ENCODE measurements around the gene ROBO1. TPM values are rescaled to one million over a fixed set of nuclear protein-coding genes. Genes with fewer than 3 reads are reported as not detected.

ROBO1 gene
- total and polyA plus RNA-seq, 2 of the 13 experiments (the other 11 are each of a cell fraction or from before 2014, with no cell fraction given) = 52.2 to 71.0 TPM

DNA sequence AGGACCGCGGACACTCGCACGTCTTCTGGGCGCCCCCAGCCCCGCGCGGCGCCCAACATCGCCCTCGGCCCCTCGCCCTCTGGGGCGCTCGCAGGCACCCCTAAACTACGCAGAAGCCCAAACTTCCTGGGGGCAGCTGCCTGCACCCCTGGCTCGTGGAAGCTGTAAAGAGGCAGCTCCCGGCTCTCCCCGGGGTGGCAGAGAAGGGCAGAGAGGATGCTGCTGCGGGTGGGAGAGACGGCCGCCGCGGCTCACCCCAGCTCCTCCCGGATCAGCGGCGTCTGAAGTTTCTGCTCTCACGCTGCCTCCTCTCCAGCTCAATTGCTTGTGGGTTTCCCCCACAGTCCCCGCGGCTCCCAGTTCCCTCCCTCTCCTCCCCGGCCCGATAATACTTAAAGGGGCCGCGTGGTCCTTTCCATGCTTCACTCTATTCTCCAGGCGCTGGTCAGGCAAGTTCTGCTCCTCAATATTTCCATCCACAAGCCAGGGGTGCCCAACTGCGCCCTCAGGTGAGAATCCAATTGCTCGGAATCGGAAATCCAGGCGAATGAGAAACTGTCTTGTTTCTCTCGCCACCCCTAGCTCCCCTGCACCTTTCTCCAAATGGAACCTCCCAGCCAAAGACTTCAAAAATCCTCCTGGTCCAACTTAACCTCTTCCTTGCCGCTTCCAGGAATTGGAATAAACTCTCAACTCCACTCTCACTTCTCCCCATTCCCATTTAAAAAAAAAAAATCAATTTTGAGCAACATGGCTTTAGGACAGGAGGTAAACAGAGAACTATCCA, 748.5 kb downstream of the ROBO1 start (continued):
- TF ChIP-seq MAFK (conservative IDR thresholded peaks at IDR 0.05 in 1 of 2, IDR thresholded peaks at IDR 0.05 in 1 of 2; ENCODE audit: low read length in 2 of 2) (no peak), ZNF253 (CRISPR knock-in tag; IDR thresholded peaks at IDR 0.05; ENCODE audit: borderline replicate concordance) (no peak), HMG20B (CRISPR knock-in tag; conservative IDR thresholded peaks at IDR 0.05) (no peak), MTF1 (CRISPR knock-in tag; IDR thresholded peaks at IDR 0.05) (no peak), BHLHE40 (IDR thresholded peaks at IDR 0.05; ENCODE audit: low read length) (peak; percentile 90), ZNF230 (CRISPR knock-in tag; IDR thresholded peaks at IDR 0.05) (0 out of 2 replicates have a peak, but pooled peaks have one; percentile 68), GLI4 (CRISPR knock-in tag; IDR thresholded peaks at IDR 0.05; ENCODE audit: borderline replicate concordance) (no peak), ERF (CRISPR knock-in tag; IDR thresholded peaks at IDR 0.05) (peak; percentile 53; the same call in 1 of the 2 replicates), MXD4 (CRISPR knock-in tag; IDR thresholded peaks at IDR 0.05) (no peak), SOX6 (IDR thresholded peaks at IDR 0.05) (no peak), SOX6 (CRISPR knock-in tag; IDR thresholded peaks at IDR 0.05) (peak; percentile 40; the same call in 1 of the 2 replicates), ZNF550 (CRISPR knock-in tag; IDR thresholded peaks at IDR 0.05; ENCODE audit: borderline replicate concordance) (no peak), ZNF816 (CRISPR knock-in tag; IDR thresholded peaks at IDR 0.05; ENCODE audit: borderline replicate concordance) (no peak), YEATS4 (CRISPR knock-in tag; IDR thresholded peaks at IDR 0.05; ENCODE audit: borderline replicate concordance) (peak; percentile 66; the same call in 1 of the 2 replicates), REL (CRISPR knock-in tag; conservative IDR thresholded peaks at IDR 0.05) (peak; percentile 26; the same call in 1 of the 2 replicates), EHMT2 (IDR thresholded peaks at IDR 0.05; ENCODE audit: borderline replicate concordance, low read depth, low read length) (no peak; the same call in 1 of the 2 replicates), CEBPB (IDR thresholded peaks at IDR 0.05; ENCODE audit: borderline replicate concordance, low read depth, low read length) (no peak), ZNF891 (CRISPR knock-in tag; IDR thresholded peaks at IDR 0.05) (0 out of 2 replicates have a peak, but pooled peaks have one; percentile 31), ZNF652 (CRISPR knock-in tag; IDR thresholded peaks at IDR 0.05; ENCODE audit: borderline replicate concordance, low read depth) (peak; percentile 99), POLR2G (IDR thresholded peaks at IDR 0.05; ENCODE audit: low read depth, low read length) (peak; percentile 79), ARNT (IDR thresholded peaks at IDR 0.05) (no peak), ZNF619 (CRISPR knock-in tag; IDR thresholded peaks at IDR 0.05) (no peak), RXRB (CRISPR knock-in tag; IDR thresholded peaks at IDR 0.05; ENCODE audit: borderline replicate concordance) (no peak), ZNF776 (CRISPR knock-in tag; IDR thresholded peaks at IDR 0.05) (0 out of 2 replicates have a peak, but pooled peaks have one; percentile 27), ESRRA (CRISPR knock-in tag; IDR thresholded peaks at IDR 0.05; ENCODE audit: low read depth) (no peak; the same call in 1 of the 2 replicates)
- TF ChIP-seq, protein P1, sequence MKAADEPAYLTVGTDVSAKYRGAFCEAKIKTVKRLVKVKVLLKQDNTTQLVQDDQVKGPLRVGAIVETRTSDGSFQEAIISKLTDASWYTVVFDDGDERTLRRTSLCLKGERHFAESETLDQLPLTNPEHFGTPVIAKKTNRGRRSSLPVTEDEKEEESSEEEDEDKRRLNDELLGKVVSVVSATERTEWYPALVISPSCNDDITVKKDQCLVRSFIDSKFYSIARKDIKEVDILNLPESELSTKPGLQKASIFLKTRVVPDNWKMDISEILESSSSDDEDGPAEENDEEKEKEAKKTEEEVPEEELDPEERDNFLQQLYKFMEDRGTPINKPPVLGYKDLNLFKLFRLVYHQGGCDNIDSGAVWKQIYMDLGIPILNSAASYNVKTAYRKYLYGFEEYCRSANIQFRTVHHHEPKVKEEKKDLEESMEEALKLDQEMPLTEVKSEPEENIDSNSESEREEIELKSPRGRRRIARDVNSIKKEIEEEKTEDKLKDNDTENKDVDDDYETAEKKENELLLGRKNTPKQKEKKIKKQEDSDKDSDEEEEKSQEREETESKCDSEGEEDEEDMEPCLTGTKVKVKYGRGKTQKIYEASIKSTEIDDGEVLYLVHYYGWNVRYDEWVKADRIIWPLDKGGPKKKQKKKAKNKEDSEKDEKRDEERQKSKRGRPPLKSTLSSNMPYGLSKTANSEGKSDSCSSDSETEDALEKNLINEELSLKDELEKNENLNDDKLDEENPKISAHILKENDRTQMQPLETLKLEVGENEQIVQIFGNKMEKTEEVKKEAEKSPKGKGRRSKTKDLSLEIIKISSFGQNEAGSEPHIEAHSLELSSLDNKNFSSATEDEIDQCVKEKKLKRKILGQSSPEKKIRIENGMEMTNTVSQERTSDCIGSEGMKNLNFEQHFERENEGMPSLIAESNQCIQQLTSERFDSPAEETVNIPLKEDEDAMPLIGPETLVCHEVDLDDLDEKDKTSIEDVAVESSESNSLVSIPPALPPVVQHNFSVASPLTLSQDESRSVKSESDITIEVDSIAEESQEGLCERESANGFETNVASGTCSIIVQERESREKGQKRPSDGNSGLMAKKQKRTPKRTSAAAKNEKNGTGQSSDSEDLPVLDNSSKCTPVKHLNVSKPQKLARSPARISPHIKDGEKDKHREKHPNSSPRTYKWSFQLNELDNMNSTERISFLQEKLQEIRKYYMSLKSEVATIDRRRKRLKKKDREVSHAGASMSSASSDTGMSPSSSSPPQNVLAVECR (CRISPR knock-in tag; IDR thresholded peaks at IDR 0.05; ENCODE audit: borderline replicate concordance) = peak; percentile 70; the same call in 1 of the 2 replicates
- TF ChIP-seq, protein P2, sequence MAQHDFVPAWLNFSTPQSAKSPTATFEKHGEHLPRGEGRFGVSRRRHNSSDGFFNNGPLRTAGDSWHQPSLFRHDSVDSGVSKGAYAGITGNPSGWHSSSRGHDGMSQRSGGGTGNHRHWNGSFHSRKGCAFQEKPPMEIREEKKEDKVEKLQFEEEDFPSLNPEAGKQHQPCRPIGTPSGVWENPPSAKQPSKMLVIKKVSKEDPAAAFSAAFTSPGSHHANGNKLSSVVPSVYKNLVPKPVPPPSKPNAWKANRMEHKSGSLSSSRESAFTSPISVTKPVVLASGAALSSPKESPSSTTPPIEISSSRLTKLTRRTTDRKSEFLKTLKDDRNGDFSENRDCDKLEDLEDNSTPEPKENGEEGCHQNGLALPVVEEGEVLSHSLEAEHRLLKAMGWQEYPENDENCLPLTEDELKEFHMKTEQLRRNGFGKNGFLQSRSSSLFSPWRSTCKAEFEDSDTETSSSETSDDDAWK (CRISPR knock-in tag; IDR thresholded peaks at IDR 0.05) = no peak
